ENCODE measurements around the gene TMEM72. TPM values are rescaled to one million over a fixed set of nuclear protein-coding genes. Genes with fewer than 3 reads are reported as not detected.

TMEM72 gene
- total and polyA plus RNA-seq, 2 of the 13 experiments (the other 11 are each of a cell fraction or from before 2014, with no cell fraction given): 0.04 TPM; not detected in 1

DNA sequence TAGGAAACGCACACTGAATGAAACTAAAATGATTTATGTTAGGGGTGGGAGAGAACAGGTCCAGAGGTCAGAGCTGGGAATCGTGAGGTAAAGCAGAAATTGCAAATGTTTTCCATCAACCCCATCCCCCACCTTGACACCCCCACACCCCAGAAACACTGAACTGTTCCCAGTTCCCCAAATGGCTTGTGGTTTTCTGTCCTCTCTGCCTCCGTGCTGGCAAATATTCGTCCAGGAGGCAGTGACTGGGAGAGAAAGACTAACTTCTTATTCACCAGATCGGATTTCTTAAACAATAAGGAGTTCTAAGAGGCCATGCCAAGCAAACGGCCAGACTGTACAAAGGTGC, 47.7 kb downstream of the TMEM72 start:
- H3K4me2 ChIP-seq (ENCODE audit: low read depth, low read length): peak overlapping the region; percentile 93

More for the DNA sequence above, 47.7 kb downstream of the TMEM72 start:
- no peak for FAIRE-seq
- Histone ChIP-seq H3K4me3 (replicated peaks in 1 of 3; ENCODE audit: insufficient read depth in 1 of 3, low read depth in 2 of 3, low read length in 3 of 3) (peak overlapping the region; percentile 69 to 83 (median 82)), H3K9me3 (ENCODE audit: low read length) (no peaks in the 10 kb centered on the region), H3K27ac (ENCODE audit: extremely low read length, insufficient read depth, low read length) (peak overlapping the region; percentile 90), H2AFZ (ENCODE audit: low read length) (no peak overlapping the region), H4K20me1 (ENCODE audit: insufficient read depth, low read length) (peaks cover 4% of the 10 kb centered on the region; the same call in 1 of the 2 replicates), H3K4me1 (ENCODE audit: insufficient read depth, low read length) (peaks cover 65% of the 10 kb centered on the region), H3K27me3 (ENCODE audit: control insufficient read depth in 1 of 2, insufficient read depth in 2 of 2, low read length in 2 of 2) (no peaks in the 10 kb centered on the region; a peak in 1 of 5 replicates), H3K36me3 (replicated peaks in 1 of 2; ENCODE audit: control insufficient read depth in 1 of 2, insufficient read depth in 2 of 2, low read length in 2 of 2) (peaks cover 0 to 6% of the 10 kb centered on the region in 2 experiments; a peak in 2 of 5 replicates), H3K79me2 (ENCODE audit: insufficient read depth, low read length) (peaks cover 48% of the 10 kb centered on the region), H3K9ac (ENCODE audit: insufficient read depth, low read depth, low read length) (peak overlapping the region; percentile 86)
- intact Hi-C loops (cut with micrococcal nuclease; ENCODE audit: unreplicated experiment): loop anchor here (1.0 kb wide), 1 partner anchor 24 kb away; no protein-coding TSS in a partner anchor
- DNase-seq (ENCODE audit: low spot score): no peak
- in situ Hi-C loops (cut with HindIII; ENCODE audit: extremely low pct_ligation_motif_present, low pct_unique_long_range_greater_than_20kb): loop anchor here (25.0 kb wide), 1 partner anchor 1547 kb away; the partner anchor contains the start of gene HNRNPF
- TSS peak; percentile 83 for BruUV-seq (replicated peaks)
- WGBS (ENCODE audit: low lambda C conversion rate): 2% methylated on average over 4 of the region's 6 CpGs
- CTCF ChIA-PET (ENCODE audit: low intra/inter-chr PET ratio, low total read pairs): no interaction called here
- POLR2A ChIA-PET: interaction anchor here (1.3 to 13.2 kb wide), 6 partner anchors 11 to 48 kb away, joined by 3 to 407 read pairs (median 45); partner anchors contain the start of genes DEPP1 and TMEM72
- no peak for TF ChIP-seq ZNF839 (CRISPR knock-in tag; IDR thresholded peaks at IDR 0.05; ENCODE audit: borderline replicate concordance)
- TF ChIP-seq PLRG1 (conservative IDR thresholded peaks at IDR 0.05): no peak
- TF ChIP-seq ZNF563 (CRISPR knock-in tag; IDR thresholded peaks at IDR 0.05): peak; percentile 19; the same call in 1 of the 2 replicates
- TF ChIP-seq, protein P1, sequence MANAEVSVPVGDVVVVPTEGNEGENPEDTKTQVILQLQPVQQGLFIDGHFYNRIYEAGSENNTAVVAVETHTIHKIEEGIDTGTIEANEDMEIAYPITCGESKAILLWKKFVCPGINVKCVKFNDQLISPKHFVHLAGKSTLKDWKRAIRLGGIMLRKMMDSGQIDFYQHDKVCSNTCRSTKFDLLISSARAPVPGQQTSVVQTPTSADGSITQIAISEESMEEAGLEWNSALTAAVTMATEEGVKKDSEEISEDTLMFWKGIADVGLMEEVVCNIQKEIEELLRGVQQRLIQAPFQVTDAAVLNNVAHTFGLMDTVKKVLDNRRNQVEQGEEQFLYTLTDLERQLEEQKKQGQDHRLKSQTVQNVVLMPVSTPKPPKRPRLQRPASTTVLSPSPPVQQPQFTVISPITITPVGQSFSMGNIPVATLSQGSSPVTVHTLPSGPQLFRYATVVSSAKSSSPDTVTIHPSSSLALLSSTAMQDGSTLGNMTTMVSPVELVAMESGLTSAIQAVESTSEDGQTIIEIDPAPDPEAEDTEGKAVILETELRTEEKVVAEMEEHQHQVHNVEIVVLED (CRISPR knock-in tag; IDR thresholded peaks at IDR 0.05; ENCODE audit: borderline replicate concordance): 0 out of 2 replicates have a peak, but pooled peaks have one; percentile 8
- no peak for TF ChIP-seq ZNF777 (CRISPR knock-in tag; IDR thresholded peaks at IDR 0.05)
- no peak for TF ChIP-seq ZBTB37 (CRISPR knock-in tag; IDR thresholded peaks at IDR 0.05)
- ATAC-seq: no peak
